ENCODE results near the gene CDIPT. TPM values are rescaled to one million over a fixed set of nuclear protein-coding genes. Genes with fewer than 3 reads are reported as not detected.

The CDIPT gene
- total RNA-seq, 1 donor from 2014 or later = 68.6 TPM

DNA sequence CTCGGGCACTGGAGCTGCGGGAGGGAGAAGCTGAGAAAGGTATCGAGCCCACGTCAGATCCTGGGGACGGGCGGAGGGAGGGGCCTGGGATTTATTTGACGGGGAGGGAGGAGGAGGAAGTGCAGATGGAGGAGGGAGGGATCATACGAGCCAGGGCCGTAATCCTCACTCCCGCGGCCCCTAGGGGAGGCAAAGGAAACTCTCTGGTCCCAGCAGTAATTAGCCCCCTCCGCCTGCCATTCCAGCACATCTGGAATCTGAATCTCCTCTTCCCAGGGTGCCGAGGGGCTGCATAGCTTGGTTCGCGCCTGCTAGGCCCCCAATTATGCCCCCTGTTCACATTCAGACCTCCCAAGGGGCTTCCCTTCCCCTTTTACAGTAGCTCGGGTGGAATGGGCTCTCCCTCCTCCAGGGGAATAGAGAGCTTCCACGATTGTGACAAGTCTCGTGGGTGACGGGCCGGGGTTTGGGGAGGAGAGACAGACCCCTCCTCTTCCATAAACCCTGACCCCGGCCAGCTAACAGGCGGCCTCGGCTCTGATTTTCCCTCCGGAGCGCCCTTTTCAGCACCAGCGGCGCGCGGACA is 36.6 kb upstream of the CDIPT start, which contains the start of gene SEZ6L2:
Gene SEZ6L2, minus strand, starts transcription at position 35 of the 586 bp plus-strand sequence. CDS start 531 bp downstream, outside the sequence.
- H3K4me3 ChIP-seq = peak within 1 kb of the TSS; percentile 75
- H3K9me3 ChIP-seq (replicated peaks) = no peaks in the 10 kb centered on the region
- H3K27ac ChIP-seq (replicated peaks) = no peak within 1 kb of the TSS
- DNase-seq = peak; percentile 31
- H3K36me3 ChIP-seq = no peaks in the 10 kb centered on the region
- H3K4me1 ChIP-seq = peaks cover 16% of the 10 kb centered on the region
- TF ChIP-seq, protein P1, sequence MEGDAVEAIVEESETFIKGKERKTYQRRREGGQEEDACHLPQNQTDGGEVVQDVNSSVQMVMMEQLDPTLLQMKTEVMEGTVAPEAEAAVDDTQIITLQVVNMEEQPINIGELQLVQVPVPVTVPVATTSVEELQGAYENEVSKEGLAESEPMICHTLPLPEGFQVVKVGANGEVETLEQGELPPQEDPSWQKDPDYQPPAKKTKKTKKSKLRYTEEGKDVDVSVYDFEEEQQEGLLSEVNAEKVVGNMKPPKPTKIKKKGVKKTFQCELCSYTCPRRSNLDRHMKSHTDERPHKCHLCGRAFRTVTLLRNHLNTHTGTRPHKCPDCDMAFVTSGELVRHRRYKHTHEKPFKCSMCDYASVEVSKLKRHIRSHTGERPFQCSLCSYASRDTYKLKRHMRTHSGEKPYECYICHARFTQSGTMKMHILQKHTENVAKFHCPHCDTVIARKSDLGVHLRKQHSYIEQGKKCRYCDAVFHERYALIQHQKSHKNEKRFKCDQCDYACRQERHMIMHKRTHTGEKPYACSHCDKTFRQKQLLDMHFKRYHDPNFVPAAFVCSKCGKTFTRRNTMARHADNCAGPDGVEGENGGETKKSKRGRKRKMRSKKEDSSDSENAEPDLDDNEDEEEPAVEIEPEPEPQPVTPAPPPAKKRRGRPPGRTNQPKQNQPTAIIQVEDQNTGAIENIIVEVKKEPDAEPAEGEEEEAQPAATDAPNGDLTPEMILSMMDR (IDR thresholded peaks at IDR 0.05; ENCODE audit: borderline replicate concordance) = no peak
- intact Hi-C loops (cut with micrococcal nuclease) = no loop called here
- H3K27me3 ChIP-seq (ENCODE audit: low read depth) = peaks cover 67% of the 10 kb centered on the region

DNA sequence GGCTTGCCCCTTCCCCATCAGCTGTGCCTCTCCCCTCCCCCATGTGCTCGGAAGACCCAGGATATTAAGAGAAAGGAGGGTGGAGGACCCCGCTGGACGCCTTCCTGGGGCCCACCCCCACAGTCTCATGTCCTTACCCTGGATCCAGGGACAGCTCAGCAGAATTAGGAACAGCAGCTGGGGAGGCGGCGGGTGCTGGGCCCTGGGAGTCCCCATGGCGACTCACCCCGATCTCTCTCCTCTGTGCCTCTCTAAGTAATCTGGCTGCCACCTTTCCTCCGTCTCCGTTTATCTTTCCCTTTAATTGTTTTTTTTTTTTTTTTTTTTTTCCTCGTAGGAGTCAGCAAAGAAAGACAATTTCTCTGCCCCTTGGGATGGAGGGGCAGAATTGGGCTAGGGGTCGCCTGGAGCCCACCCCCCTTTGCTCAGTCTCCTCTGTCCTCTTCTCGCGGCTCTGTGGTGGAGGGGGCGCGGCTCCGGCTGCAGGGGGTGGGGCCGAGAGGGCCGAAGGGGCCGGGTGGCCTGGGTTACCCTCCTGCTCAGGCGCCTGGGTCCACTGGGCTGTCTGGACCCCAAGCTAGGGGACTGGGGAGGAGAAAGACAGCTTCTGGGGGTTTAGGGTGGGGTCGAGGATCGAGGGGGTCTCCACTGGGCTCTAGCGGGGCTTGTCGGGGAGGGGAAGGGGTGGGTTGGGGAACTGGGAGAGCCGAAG is 35.9 kb upstream of the CDIPT start:
- TF ChIP-seq, protein P1 (IDR thresholded peaks at IDR 0.05; ENCODE audit: borderline replicate concordance) = no peak
- DNase-seq = no peak
- intact Hi-C loops (cut with micrococcal nuclease) = no loop called here
- Histone ChIP-seq H3K27me3 (ENCODE audit: low read depth) (peaks cover 67% of the 10 kb centered on the region), H3K4me1 (peaks cover 16% of the 10 kb centered on the region), H3K4me3 (peak overlapping the region; percentile 75), H3K27ac (replicated peaks) (no peak overlapping the region), H3K36me3 (no peaks in the 10 kb centered on the region), H3K9me3 (replicated peaks) (no peaks in the 10 kb centered on the region)

DNA sequence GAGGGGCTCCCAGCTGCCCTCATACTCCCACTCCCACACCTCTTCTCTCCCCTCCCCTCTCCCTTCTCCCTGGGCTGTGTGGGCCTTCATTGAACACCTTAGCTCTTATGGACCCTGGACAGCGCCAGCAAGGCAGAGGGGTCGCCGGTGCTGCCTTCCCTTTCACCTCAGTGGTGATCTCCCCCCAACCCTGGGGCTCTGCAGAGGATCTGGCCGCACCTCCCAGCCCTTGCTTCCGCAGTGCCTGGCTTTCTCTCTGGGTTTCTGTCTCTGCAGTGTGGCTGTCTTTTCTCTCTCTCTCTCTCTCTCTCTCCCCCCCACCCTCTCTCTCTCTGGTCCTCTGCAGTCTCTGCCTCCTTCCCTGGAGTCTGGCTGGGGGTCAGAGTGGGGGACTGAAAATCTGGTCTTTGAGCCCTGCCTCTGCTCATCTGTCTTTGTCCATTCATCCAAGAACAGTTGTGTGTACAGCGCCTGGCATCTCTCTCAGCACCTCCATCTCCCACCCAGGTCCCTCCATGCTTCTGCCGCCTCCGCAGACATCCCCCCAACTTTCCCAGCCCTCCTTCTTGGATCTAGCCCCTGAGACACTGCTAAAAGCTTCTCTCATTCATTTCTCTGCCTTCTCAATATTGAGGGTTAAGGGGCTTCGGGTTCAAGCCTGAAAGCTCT is 35.2 kb upstream of the CDIPT start:
- Histone ChIP-seq H3K36me3 (no peaks in the 10 kb centered on the region), H3K9me3 (replicated peaks) (no peaks in the 10 kb centered on the region), H3K4me1 (peaks cover 16% of the 10 kb centered on the region), H3K4me3 (no peak overlapping the region), H3K27ac (replicated peaks) (no peak overlapping the region), H3K27me3 (ENCODE audit: low read depth) (peaks cover 67% of the 10 kb centered on the region)
- TF ChIP-seq, protein P1 (IDR thresholded peaks at IDR 0.05; ENCODE audit: borderline replicate concordance) = no peak
- DNase-seq = no peak
- intact Hi-C loops (cut with micrococcal nuclease) = no loop called here

GRCh38 chr16:29897333-29897732 is 34.3 kb upstream of the CDIPT start:
- H3K36me3 ChIP-seq = no peaks in the 10 kb centered on the region
- TF ChIP-seq, protein P1 (IDR thresholded peaks at IDR 0.05; ENCODE audit: borderline replicate concordance) = no peak
- H3K27ac ChIP-seq (replicated peaks) = no peak overlapping the region
- no peaks in the 10 kb centered on the region for H3K9me3 ChIP-seq (replicated peaks)
- H3K4me3 ChIP-seq = no peak overlapping the region
- peaks cover 66% of the 10 kb centered on the region for H3K27me3 ChIP-seq (ENCODE audit: low read depth)
- DNase-seq = no peak
- intact Hi-C loops (cut with micrococcal nuclease) = no loop called here
- H3K4me1 ChIP-seq = peaks cover 16% of the 10 kb centered on the region

GRCh38 chr16:29896841-29897240 is 33.8 kb upstream of the CDIPT start:
- Histone ChIP-seq H3K4me3 (no peak overlapping the region), H3K27me3 (ENCODE audit: low read depth) (peaks cover 61% of the 10 kb centered on the region), H3K9me3 (replicated peaks) (no peaks in the 10 kb centered on the region), H3K4me1 (peaks cover 16% of the 10 kb centered on the region), H3K36me3 (no peaks in the 10 kb centered on the region), H3K27ac (replicated peaks) (no peak overlapping the region)
- intact Hi-C loops (cut with micrococcal nuclease) = no loop called here
- TF ChIP-seq, protein P1 (IDR thresholded peaks at IDR 0.05; ENCODE audit: borderline replicate concordance) = no peak
- DNase-seq = no peak

All from left ventricle myocardium inferior (tissue), 1 donor.